Subcutaneous abdominal adipose tissue (tissue), 5 donors: Measurements from ENCODE around the gene CXCL3.

Experiments
- H3K27ac ChIP-seq: one replicate; pipeline ENCODE4 v1.7.0; 2013; ENCODE audit warnings: low read depth, mild to moderate bottlenecking, inconsistent platforms, low read length, moderate library complexity
- H3K27me3 ChIP-seq, 5 donors: one replicate each; pipeline ENCODE4 v1.7.0; 2013; ENCODE audit warnings: low read length in 5 of 5, inconsistent platforms in 1 of 5; ENCODE audit not compliant: control insufficient read depth in 5 of 5, insufficient read depth in 4 of 5
- H3K36me3 ChIP-seq, 5 donors: one replicate each; pipeline ENCODE4 v1.7.0; 2013; ENCODE audit warnings: low read length in 5 of 5; ENCODE audit not compliant: control insufficient read depth in 5 of 5, insufficient read depth in 5 of 5
- H3K4me1 ChIP-seq, 5 donors: one replicate each; pipeline ENCODE4 v1.7.0; 2013; ENCODE audit warnings: low read length in 5 of 5, mild to moderate bottlenecking in 3 of 5, moderate library complexity in 1 of 5; ENCODE audit not compliant: control insufficient read depth in 5 of 5, insufficient read depth in 5 of 5
- H3K4me3 ChIP-seq, 5 donors: one replicate each; pipeline ENCODE4 v1.7.0; 2013; ENCODE audit warnings: low read length in 5 of 5, low read depth in 1 of 5
- H3K9ac ChIP-seq, 5 donors: one replicate each; pipeline ENCODE4 v1.7.0; 2013; ENCODE audit warnings: low read length in 5 of 5, mild to moderate bottlenecking in 4 of 5, moderate library complexity in 3 of 5
- H3K9me3 ChIP-seq, 5 donors: one replicate each; pipeline ENCODE4 v1.7.0; 2013; ENCODE audit warnings: low read length in 5 of 5; ENCODE audit not compliant: control insufficient read depth in 5 of 5
- donor health status: healthy.
- donor health status: healthy.
- donor health status: healthy.
- donor health status: healthy.
- donor health status: healthy.

The CXCL3 gene

DNA sequence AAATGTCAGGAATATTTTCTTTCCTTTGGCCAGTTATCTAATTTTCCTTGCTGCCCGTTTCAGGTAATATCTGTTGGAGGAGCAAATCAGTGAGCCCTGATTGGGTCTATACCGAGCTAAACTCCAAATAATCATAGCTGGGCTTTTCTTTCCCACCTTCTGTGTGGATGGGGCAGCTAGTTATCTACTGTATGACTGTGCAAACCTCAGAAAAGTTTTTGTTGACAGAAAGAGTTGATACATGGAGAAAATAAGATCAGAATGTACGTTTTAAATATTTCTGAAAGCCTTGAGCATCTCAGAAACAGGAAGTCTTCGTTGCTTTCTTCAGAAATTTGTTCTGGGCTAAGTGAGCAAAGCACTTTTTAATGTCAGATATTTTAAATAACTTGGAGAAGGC lies 33.8 kb downstream of the CXCL3 start:
- no peak overlapping the region for H3K9ac ChIP-seq
- peaks cover 0 to 6% (median 0%) of the 10 kb centered on the region in 5 donors for H3K4me1 ChIP-seq
- H3K9me3 ChIP-seq, result no peaks in the 10 kb centered on the region
- H3K27me3 ChIP-seq, result no peaks in the 10 kb centered on the region
- no peaks in the 10 kb centered on the region for H3K36me3 ChIP-seq
- no peak overlapping the region for H3K27ac ChIP-seq
- H3K4me3 ChIP-seq, result no peak overlapping the region

DNA sequence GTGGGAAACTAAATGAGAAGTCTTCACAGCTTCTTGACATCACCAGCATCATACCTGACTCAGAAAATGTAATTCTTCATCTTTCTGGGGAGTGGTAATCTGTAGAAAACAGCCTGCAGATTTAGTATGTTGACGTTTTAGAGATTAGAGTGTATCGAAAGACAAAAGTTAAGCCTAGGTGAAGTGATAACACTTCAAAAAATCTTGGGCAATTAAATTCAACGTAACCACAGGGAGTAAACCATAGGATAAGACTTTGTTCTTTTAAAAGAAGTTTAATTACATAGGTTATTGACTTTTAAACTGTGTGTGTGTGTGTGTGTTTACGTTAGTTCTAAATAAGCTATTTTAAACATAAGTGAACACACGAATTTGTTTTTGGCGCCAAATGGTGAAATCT lies 38.2 kb downstream of the CXCL3 start:
- Histone ChIP-seq H3K9ac (no peak overlapping the region), H3K36me3 (no peaks in the 10 kb centered on the region)

DNA sequence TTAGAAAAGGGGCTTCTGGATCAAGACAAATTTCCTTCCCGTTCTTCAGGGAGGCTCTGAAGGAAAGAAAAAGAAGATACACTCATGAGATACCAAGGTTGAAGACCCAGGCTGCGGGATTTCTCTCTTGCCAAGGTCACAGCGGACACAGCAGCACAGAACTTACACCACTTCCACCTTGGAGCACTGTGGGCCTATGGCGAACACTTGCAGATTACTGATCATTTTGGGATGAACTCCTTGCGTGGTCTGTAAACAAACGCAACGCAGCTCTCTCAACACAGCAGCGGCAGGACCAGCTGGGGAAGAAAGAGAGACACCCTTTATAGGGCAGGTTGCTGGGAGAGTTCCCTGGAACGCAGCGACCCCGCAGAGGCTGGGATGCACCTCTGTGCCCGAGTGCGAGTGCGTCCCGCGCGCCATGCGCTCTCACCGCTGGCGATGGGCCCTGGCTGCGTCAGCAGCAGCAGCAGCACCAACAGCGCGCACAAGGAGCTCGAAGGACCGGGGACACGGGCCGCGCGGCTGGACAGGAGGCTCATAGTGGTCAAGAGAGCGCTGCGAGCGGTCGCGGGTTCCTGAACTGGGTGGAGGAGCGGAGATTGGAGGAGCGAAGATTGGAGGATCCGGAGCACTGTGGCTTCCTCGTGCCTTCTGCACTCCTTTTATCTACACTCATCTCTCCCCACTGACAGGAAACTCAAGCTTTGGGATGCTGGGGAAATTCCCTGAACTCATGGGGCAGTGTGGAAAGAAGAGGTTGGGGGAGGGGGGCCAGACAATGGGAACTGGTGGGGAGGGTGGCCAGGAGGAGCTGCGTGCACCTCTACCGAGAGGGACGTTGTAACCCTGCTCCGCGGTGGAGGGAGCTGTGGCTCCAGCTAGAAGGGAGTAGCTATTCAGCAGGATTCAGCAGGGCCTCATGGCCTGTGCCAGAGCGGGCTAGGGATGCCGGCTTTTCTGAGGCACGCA lies 40.2 kb downstream of the CXCL3 start, which contains the start of gene CXCL5:
Gene CXCL5, minus strand, starts transcription at position 638 of the 972 bp plus-strand sequence. Its CDS starts 96 bp downstream, at position 542.
- peaks cover 0 to 8% (median 8%) of the 10 kb centered on the region in 5 donors for H3K4me1 ChIP-seq
- H3K9ac ChIP-seq, result no peak within 1 kb of the TSS
- H3K27ac ChIP-seq, result no peak within 1 kb of the TSS
- no peaks in the 10 kb centered on the region for H3K36me3 ChIP-seq
- peaks cover 5 to 10% (median 7%) of the 10 kb centered on the region in 5 donors for H3K27me3 ChIP-seq
- peak within 1 kb of the TSS in 4 of 5 donors; percentile 39 to 56 (median 49) for H3K4me3 ChIP-seq
- no peaks in the 10 kb centered on the region for H3K9me3 ChIP-seq

More for the DNA sequence above, 38.2 kb downstream of the CXCL3 start:
- H3K27me3 ChIP-seq, result peaks cover 5 to 10% (median 7%) of the 10 kb centered on the region in 5 donors
- no peaks in the 10 kb centered on the region for H3K9me3 ChIP-seq
- H3K27ac ChIP-seq, result no peak overlapping the region
- no peak overlapping the region for H3K4me3 ChIP-seq
- peaks cover 0 to 8% (median 8%) of the 10 kb centered on the region in 5 donors for H3K4me1 ChIP-seq

DNA sequence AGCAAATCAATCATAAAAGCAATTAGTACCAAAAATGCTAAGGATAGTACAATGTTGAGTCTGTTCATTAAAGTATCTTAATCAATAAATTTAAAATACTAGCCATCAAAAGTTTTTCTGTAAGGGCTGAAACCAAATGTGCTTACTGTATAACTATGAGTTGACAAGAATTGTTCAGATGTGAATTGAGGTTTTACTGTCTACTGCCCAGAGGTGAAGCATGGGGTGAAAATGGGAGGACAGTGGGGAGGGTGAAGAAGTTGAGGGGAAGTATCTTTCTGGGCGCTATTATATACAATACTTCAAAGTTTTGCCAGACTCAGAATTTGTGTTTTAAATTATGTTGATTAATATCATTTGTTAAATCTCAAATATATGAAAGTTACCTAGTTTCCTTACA lies 46.4 kb downstream of the CXCL3 start:
- Histone ChIP-seq H3K4me3 (no peak overlapping the region), H3K4me1 (no peaks in the 10 kb centered on the region), H3K9ac (no peak overlapping the region), H3K27ac (no peak overlapping the region), H3K27me3 (peaks cover 0 to 5% (median 0%) of the 10 kb centered on the region in 5 donors), H3K9me3 (no peaks in the 10 kb centered on the region), H3K36me3 (no peaks in the 10 kb centered on the region)

- Histone ChIP-seq H3K27ac (no peak overlapping the region), H3K9ac (no peak overlapping the region), H3K27me3 (peaks cover 0 to 5% (median 0%) of the 10 kb centered on the region in 5 donors), H3K36me3 (no peaks in the 10 kb centered on the region), H3K4me3 (no peak overlapping the region), H3K9me3 (no peaks in the 10 kb centered on the region), H3K4me1 (no peaks in the 10 kb centered on the region)
These were observed 46.8 kb downstream of the CXCL3 start for GRCh38 chr4:73991742-73992000.

GRCh38 chr4:73990988-73991741 lies 47.3 kb downstream of the CXCL3 start:
- no peaks in the 10 kb centered on the region for H3K36me3 ChIP-seq
- no peaks in the 10 kb centered on the region for H3K9me3 ChIP-seq
- no peaks in the 10 kb centered on the region for H3K4me1 ChIP-seq
- H3K27ac ChIP-seq, result no peak overlapping the region
- H3K9ac ChIP-seq, result no peak overlapping the region
- H3K4me3 ChIP-seq, result no peak overlapping the region
- H3K27me3 ChIP-seq, result peaks cover 0 to 5% (median 0%) of the 10 kb centered on the region in 5 donors

GRCh38 chr4:73989928-73990327 lies 48.6 kb downstream of the CXCL3 start:
- Histone ChIP-seq H3K4me3 (no peak overlapping the region), H3K36me3 (no peaks in the 10 kb centered on the region), H3K27ac (no peak overlapping the region), H3K9ac (no peak overlapping the region), H3K4me1 (no peaks in the 10 kb centered on the region), H3K27me3 (peaks cover 0 to 5% (median 0%) of the 10 kb centered on the region in 5 donors), H3K9me3 (no peaks in the 10 kb centered on the region)

DNA sequence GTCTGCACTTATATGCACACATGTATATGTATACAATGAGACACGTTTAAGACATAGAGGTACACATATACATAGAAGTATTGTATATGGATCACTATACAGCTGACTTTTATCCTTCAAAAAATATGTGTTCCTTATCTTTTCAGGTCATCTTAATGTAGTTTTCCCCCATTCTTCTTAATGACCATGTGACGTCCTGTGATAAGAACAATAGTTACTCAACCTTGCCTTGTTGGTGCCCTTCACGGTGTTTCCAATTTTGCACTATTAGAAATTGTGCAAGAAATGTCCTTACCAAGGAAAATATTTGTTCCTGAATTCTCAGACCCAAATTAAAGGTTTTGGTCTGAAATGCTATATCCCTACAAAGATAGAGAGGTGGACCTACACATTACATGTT lies 49.5 kb downstream of the CXCL3 start:
- Histone ChIP-seq H3K4me3 (no peak overlapping the region), H3K36me3 (no peaks in the 10 kb centered on the region), H3K27me3 (peaks cover 0 to 5% (median 0%) of the 10 kb centered on the region in 5 donors), H3K27ac (no peak overlapping the region), H3K4me1 (no peaks in the 10 kb centered on the region), H3K9ac (no peak overlapping the region), H3K9me3 (no peaks in the 10 kb centered on the region)

DNA sequence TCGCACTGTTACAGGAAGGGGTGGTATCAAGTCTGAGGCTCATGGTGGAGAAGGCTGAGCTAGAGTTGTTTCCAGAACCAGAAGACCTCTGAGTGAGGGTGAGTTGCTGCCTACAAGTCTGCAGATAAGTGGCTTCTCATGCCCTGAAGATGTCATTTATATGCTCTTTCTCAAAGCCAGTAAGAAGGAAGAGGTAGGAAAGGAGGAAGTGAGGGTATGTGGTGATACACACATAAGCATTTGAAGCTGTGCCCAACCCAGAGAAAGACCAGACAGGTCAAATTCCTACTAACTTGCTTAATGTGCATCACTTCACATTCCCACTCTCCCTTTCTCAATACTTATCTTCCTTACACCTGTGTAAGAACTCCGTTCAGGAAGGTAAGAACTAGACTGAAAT lies 50.4 kb downstream of the CXCL3 start, which contains the start of gene PPBP:
Gene PPBP, minus strand, starts transcription at position 130 of the 400 bp plus-strand sequence. Its CDS starts 87 bp downstream, at position 43.
- no peak within 1 kb of the TSS for H3K27ac ChIP-seq
- no peaks in the 10 kb centered on the region for H3K36me3 ChIP-seq
- H3K4me1 ChIP-seq, result no peaks in the 10 kb centered on the region
- H3K4me3 ChIP-seq, result no peak within 1 kb of the TSS
- no peaks in the 10 kb centered on the region for H3K9me3 ChIP-seq
- no peak within 1 kb of the TSS for H3K9ac ChIP-seq
- H3K27me3 ChIP-seq, result peaks cover 0 to 5% (median 0%) of the 10 kb centered on the region in 5 donors
